Stimulated activated CD4-positive, alpha-beta T cell treated with anti-CD3 and anti-CD28 coated beads, Interleukin-2, amount 100 ng/mL, for 4 hours (primary cell): ENCODE data around the gene AARSD1.
"Not testable (repeated sequence)": the region's sequence is repeated elsewhere in the genome, so short reads cannot be mapped to it uniquely, and the experiment has no call there.

Experiments used
- DNase-seq: peaks from one replicate; pipeline ENCODE4 v3.0.0-alpha.2; 2020; ENCODE audit warnings: low read depth

The AARSD1 gene

DNA sequence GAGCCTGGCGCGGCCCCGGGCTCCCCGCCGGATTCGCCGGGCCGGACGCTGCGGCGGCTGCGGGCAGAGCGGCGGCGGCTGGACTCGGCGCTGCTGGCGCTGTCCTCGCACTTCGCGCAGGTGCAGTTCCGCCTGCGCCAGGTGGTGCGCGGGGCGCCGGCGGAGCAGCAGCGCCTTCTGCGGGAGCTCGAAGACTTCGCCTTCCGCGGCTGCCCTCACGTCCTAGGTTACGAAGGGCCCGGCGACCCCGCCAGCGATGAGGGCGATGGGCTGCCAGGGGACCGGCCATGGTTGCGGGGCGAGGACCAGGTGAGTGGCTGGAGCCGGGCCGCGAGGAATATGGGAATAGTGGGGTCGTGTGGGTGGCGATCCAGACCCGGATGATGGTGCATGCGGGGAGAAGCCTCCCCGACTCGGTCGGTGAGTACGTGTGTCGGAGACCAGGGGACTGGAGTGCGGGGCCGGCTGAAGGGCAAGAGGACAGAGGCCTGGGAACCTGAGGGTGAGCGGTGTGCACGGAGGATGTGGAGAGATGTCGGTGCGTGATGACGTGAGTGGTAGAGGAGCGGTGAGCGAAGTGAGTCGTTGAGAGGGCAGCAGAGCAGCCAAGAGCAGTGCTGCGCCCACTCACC, 16.6 kb upstream of the AARSD1 start:
- DNase-seq = peak; percentile 55

DNA sequence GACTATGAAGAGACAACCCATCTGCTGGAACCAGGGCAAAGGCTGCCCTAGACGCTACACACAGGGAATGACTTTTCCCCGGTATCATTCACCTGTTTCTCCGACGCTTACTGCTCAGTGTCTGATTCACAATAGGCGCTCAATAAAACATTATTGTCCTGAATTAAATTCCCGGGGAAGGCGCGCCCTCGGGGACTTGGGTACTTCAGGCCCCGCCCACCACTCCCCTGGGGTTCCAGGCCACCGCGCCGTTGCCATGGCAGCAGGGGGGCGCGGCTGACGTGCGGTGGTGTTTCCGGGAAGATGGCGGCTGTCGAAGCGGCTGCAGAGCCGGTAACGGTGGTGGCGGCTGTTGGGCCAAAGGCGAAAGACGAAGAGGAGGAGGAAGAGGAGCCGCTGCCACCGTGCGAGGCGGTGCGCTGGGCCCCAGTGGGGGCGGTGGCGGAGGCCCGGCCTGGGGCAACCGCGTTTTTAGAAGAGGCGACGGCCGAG, 16.1 kb upstream of the AARSD1 start, which contains the start of gene RUNDC1:
RUNDC1 (plus strand) TSS at position 292 of the 492 bp plus-strand sequence; CDS start at position 304, 12 bp downstream.
- DNase-seq = peak; percentile 91

DNA sequence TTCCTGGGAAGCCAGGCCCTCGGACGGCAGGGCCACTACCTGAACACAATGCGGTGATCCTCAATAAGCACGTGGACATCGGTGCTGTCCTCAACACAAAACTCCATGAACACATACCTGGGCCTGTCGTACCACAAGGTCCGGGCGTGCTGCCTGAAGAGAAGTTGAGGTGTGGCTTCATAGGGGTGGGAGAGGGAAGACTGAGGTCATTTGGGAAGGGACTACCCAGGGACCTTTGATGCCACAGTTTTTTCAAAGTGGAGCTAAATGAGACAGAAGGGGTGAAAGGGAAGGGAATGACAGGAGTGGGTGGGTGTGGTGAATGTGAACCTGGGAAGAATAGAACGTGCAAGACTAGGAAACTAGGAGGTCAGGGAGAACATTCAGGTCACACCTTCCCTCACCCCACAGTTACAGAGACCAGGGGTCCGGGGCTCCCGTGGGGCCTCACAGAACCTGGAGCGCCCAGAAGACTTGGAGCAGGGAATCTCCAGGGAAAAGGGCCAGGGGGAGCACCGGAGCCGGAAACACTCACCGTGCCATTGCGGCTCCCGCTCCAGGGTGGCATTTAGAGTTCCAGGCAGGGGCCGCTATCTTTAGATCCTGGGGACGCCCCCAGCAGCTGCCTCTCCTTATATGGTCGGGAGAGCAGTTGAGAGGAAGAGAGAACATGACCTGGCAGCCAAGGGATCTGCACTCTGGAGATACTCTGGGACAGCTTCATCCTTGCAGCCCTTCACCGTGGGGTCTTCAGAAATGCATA, 15.4 kb upstream of the AARSD1 start, which contains the start of gene PTGES3L:
PTGES3L (minus strand) TSS at position 570 of the 763 bp plus-strand sequence; CDS start at position 543, 27 bp downstream.
- DNase-seq = no peak

DNA sequence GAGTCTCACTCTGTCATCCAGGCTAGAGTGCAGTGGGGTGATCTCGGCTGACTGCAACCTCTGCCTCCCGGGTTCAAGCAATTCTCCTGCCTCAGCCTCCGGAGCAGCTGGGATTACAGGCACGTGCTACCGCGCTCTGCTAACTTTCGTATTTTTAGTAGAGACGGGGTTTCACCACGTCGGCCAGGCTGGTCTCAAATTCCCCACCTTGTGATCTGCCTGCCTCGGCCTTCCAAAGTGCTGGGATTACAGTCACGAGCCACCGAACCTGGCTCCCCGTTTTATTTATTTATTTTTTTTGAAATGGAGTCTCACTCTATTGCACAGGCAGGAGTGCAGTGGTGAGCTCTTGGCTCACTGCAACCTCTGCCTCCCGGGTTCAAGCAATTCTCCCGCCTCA, 11.4 kb upstream of the AARSD1 start:
- not testable (repeated sequence) for DNase-seq

DNA sequence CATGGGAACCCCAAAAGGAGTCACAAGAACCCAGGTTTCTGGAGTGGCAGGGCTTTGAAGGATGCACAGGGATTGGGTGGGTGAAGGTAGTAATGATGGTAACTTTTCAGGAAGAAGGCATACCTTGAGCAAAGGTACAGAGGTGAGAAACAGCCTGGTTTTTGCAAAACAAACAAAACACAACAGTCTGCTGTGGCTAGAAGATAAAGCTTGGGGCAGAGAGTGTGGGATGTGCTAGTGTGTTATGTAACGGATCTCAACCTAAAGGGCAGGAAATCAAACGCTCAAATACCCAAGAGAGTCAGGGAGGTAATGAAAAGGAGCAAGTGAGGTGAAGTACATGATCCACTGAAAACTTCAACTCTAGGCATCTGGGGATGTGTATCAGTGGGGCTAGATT, 11.0 kb upstream of the AARSD1 start:
- DNase-seq = no peak

DNA sequence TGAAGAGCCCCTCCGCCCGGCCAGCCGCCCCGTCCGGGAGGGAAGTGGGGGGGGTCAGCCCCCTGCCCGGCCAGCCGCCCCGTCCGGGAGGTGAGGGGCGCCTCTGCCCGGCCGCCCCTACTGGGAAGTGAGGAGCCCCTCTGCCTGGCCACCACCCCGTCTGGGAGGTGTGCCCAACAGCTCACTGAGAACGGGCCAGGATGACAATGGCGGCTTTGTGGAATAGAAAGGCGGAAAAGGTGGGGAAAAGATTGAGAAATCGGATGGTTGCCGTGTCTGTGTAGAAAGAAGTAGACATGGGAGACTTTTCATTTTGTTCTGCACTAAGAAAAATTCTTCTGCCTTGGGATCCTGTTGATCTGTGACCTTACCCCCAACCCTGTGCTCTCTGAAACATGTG, 9.1 kb upstream of the AARSD1 start:
- DNase-seq = not testable (repeated sequence)

DNA sequence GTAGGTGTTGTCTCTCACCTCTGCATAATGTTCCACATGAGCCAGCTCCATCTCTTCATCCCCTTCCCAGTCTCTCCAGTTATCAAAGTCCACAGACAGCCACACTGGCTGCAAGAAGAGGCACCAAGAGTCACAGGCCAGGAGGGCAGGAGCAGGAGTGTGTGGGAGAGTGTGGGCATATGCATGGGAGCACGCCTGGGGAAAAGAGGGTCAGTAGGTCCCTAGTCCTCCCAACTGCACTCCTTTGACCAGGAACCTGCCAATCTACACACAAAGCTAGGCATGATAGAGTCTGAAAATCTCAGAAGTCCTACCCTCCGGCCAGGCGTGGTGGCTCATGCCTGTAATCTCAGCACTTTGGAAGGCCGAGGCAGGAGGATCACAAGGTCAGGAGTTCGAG, 7.3 kb upstream of the AARSD1 start:
- DNase-seq = no peak

DNA sequence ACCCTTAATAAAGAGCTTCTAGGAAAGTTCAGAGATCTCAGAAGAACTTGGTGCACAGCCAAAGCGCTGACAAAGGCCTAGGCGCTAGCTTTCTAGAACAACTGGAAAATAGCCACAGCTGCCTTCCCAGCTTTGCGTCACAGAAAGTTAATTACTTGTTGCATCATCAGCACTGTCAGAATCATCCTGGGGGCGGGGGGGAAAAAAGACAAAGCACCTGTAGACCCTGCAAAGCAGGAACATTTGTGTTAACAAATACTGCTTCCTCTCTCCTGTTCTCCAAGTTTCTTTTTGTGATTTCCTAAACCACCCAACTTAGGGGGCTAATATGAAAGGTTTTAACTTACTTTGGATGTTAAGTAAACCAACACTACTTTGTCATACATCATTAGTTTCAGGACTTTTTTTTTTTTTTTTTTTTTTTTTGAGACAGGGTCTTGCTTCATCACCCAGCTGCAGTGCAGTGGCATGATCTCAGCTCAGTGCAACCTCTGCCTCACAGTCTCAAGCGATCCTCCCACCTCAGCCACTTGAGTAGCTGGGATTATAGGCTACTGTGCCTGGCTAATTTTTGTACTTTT, 4.8 kb upstream of the AARSD1 start:
- no peak for DNase-seq

DNA sequence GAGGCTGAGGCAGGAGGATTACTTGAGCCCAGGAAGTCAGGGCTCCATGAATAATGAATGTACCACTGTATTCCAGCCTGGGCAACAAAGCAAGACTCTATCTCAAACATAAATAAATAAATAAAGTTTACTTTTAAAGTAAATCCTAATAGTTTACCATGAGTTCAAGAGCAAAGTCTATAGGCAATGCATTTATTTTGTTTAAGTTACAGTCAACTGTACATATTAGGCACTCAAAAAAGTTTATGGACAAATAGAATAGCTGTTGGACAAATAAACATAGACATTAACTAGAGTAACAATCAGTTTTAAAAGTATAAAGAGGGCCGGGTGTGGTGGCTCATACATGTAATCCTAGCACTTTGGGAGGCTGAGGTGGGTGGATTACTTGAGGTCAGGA, 3.7 kb upstream of the AARSD1 start:
- DNase-seq = no peak

DNA sequence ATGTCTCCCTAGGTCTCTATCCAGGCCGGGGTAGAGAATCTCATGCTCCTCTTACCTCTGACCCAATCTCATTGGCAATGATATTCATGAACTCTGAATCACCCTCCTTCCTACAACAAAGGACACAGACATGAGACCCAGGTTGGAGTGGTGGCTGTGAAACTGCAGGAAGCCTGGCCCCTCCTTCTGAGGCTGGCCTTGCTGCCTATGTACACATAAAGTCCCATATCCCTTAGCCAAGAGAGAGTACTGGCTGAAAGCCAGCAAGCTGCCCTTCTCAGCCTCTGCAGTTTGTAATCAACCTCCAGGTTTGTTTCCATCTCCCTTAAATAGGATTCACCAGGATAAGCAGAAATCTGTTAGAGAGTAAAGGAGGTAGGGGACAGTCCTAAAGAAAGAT, 10.6 kb downstream of the AARSD1 start:
- no peak for DNase-seq

DNA sequence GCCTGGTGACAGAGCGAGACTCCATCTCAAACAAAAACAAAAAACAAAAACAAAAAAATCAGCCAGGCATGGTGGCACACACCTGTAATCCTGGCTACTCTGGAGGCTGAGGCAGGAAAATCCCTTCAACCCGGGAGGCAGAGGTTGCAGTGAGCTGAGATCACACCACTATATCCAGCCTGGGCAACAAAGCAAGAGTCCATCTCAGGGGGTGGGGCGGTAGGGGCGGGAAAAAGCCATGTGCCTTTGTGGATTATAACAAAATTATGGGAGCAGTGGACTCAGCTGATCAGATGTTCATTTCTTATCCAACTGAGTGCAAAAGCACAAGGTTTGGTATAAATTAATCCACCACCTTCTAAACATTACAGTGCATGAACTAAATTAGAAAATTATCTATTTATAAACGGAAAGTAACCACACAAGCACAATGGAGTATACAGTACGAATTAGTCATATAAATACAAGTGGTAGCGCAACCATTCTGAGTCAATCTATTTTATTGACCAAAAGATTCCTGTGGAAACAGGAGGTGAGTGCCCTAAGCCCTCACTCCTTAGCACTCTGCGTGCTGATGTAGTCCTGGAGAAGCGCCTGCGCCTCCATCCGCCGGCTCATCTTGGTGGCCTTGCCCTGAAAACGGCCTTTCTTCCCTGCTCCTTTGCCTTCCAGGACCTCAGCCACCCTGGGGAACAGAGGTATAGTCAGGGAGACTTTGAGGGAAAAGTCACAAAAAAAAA, 14.0 kb downstream of the AARSD1 start:
- DNase-seq = no peak

DNA sequence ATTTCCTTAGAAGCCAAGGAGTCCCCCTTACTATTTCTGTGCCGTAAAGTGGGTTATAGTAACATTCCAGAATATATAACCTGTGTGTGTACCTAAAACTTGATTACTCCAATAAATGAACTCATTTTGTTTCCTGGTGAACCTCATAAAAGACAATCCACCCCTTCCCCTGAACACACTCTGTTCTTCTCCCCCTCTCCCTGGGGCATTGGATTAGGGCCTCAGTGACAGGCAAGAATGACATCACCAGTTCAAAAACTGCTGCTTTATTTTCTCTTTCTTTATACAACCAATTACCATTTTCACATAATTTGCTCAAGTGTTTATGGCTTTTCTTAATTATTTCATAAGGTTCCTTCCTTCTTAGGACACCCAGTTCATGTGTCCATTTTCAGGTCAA, 17.4 kb downstream of the AARSD1 start:
- DNase-seq = no peak

DNA sequence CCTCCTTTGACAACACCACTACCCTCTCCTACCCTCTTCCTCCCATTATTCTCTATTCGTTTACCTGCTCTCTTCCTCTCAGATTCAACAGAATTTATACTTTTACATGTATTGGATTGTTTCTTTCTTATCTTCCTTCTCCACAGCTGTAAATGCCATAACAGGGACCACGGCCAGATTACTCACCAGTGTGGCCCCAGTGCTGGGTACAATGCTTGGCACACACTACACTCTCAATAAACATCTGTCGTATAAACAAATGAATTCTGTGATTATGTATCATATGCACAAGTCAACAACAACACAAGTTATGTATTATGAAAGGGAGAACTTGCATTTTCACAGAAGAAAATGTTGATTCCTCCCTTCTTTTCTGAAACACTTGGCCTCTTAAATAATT, 20.0 kb downstream of the AARSD1 start:
- DNase-seq = no peak

DNA sequence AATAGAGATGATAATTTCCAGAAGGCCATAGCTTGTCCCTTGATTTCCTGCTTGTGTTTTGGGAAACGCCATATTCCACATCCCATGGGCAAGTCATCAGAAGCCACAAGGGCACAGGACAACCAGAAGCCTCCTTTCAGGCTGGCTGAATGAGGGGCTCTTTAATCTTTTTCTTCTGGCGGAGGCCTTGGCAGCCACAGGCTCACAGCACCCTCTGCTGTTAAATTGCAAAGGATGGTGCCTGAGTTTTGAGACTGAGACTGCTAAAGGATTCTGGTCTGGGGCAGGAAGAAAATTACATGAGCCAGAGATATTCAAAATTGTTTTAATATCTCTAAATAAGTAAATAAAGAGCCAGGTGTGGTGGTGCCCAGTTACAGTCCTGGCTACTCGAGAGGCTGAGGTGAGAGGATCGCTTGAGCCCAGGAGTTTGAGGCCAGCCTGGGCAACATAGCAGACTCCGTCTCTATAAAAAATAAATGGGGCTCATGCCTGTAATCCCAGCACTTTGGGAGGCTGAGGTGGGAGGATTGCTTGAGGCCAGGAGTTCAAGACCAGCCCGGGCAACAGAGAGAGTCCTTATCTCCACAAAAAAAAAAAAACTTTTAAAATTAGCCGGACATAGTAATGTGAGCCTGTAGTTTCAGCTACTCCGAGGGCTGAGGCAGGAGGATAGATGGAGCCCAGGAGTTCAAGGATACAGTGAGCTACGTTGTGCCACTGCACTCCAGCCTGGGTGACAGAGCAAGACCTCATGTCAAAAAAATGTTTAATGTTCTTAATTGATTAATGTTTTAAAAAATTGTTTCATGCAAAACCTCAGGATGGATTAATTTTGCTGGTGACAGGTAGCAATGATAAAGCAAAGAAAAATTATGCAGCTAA, 26.3 kb downstream of the AARSD1 start:
- no peak for DNase-seq

DNA sequence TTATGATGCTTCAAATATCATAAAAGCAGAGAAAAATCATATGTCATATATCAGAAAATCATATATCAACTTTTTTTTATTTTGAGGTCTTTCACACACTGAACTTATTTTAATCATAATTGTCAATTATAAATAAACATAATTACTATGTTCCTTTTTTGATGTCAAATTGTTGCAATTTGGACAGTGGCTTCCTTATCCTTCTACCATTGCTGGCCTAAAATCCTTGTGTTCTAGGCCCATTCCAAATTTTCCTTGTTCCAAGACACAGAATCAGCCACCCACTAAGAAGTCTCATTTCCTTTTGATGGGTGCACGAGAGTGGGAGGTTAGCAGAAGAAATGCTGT, 34.8 kb downstream of the AARSD1 start:
- DNase-seq = no peak

DNA sequence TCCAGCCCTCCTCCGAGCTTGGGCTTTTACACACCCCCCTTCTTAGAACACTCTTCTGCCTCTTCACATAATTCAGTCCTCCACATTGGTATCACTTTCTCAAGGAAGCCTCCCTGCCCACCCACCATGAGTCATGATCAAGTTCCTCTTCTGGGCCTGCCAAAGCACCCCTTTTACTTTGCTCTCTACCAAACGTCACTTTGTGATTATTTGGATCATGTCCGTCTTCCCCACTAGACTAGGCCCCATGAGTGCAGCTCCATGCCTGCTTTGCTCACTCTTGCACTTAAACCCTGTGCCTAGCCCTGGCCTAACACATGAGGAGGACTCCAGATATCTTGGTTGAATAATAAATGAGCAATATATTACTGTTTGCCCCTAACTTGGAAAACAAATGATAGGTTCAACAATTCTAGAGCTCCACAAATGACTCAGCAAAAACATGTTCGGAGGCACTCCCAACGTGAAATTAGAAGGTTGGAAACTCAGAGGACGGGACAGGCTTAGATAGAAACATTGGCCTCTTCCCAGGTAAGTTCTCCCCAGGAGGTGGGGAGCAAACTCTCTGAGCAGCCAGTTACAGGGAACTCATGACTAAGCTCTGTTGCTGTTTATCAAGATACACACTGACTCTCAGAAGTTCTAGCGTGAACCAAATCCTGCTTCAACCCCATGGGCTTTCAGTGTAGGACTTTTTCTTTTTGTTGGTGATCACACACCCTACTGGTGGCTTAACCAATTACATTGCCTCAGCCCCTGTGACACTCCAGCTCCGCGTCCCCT, 35.3 kb downstream of the AARSD1 start:
- peak; percentile 3 for DNase-seq

DNA sequence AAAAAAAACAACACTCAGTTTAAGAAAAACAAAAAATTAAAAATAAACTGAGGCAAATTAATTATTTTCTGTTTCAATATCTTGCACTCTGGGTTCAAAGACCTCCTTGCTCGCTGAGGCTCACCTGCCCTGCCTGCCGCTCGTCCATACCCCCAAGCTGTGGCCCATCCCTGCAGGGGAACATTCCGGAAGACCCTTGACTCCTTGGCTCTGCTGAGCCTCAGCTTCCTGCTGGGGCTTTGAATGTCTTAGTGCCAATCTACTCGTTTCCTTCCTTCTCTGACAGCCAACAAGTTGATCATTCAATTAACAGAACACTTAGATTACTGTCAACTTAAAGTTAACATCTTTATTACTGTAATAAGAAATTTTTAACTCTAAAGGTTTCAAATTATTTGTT, 39.4 kb downstream of the AARSD1 start:
- no peak for DNase-seq

DNA sequence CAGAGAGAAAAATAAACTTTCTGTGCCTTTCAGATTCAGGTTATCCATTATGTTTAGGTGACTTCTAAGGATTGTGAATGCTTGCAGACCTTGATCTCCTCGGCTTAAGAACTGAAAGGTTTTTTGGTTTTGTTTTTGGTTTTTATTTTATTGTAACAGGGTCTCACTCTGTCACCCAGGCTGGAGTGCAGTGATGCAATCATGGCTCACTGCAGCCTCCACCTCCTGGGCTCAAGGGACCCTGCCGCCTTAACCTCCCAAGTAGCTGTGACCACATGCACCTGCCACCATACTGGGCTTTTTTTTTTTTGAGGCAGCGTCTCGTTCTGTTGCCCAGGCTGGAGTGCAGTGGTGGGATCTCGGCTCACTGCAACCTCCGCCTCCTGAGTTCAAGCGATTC, 40.8 kb downstream of the AARSD1 start:
- not testable (repeated sequence) for DNase-seq

DNA sequence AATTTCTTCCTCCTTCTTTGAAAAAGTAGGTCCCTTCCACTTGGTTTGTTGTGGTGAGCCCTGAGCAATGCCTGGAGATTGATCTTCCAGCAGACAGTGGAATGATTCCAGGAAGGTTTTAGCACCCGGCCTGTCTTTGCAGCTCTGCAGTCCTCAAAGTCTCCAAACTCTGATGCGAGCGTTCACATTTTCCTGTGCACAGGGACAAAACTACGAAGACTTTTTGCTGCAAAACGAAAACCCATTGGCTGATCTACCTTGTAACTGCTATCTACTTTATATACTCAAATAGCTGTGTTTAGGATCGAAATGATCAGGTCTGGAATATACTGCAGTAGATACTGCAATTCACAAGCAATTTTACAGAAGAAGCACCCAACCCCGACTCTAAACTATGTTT, 42.0 kb downstream of the AARSD1 start:
- DNase-seq = no peak

DNA sequence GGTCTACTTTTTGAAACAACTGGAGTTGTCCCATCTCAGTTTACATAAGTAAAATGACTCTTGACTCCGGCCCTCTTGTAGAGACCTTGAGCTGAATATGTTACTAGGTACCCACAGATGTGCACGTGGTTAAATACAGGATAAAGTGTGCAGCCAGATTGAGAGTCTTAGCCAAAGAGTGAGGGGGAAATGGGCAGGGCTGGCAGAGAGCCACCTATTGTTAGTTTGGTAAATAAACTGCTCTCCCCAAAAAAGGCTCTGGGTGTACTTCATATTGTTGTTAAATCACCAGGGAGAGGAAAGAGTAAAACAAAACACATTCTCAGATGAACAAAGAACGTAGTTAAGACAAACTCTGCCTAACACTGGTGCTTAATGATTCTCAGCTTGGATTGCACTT, 43.3 kb downstream of the AARSD1 start:
- no peak for DNase-seq
